ENCODE results near the gene SPOCK1. TPM values are rescaled to one million over a fixed set of nuclear protein-coding genes. Genes with fewer than 3 reads are reported as not detected.

The SPOCK1 gene
- total and polyA plus RNA-seq, 12 donors, result 13.7 to 70.3 (median 28.6) TPM

GRCh38 chr5:137113161-137113560 is 386.0 kb downstream of the SPOCK1 start:
- H3K4me3 ChIP-seq, result no peak overlapping the region
- 83 to 85% methylated on average over 7 of the region's 7 CpGs for WGBS, 2 donors
- H3K27me3 ChIP-seq, result no peaks in the 10 kb centered on the region
- H3K36me3 ChIP-seq, result no peaks in the 10 kb centered on the region
- DNase-seq (no peak), ATAC-seq (no peak)
- no peak overlapping the region for H3K27ac ChIP-seq
- TF ChIP-seq CTCF (IDR thresholded peaks at IDR 0.05), result no peak
- H3K4me1 ChIP-seq, result no peaks in the 10 kb centered on the region
- intact Hi-C loops (cut with DNase I), result no loop called here
- H3K9me3 ChIP-seq, result no peaks in the 10 kb centered on the region

- Histone ChIP-seq H3K9me3 (no peaks in the 10 kb centered on the region), H3K4me3 (no peak overlapping the region)
- no peak for ATAC-seq
Observed at GRCh38 chr5:137105351-137106035, 393.6 kb downstream of the SPOCK1 start.

GRCh38 chr5:137101544-137101943 is 397.6 kb downstream of the SPOCK1 start:
- no peaks in the 10 kb centered on the region for H3K27me3 ChIP-seq
- DNase-seq, result no peak

More at GRCh38 chr5:137105351-137106035, 393.6 kb downstream of the SPOCK1 start:
- TF ChIP-seq CTCF (IDR thresholded peaks at IDR 0.05), result no peak
- no peaks in the 10 kb centered on the region for H3K36me3 ChIP-seq
- 84 to 88% methylated on average over 11 of the region's 11 CpGs for WGBS, 2 donors
- intact Hi-C loops (cut with DNase I), result no loop called here
- no peaks in the 10 kb centered on the region for H3K27me3 ChIP-seq
- DNase-seq, result no peak
- peaks cover 0 to 12% (median 0%) of the 10 kb centered on the region in 9 donors for H3K4me1 ChIP-seq
- no peak overlapping the region for H3K27ac ChIP-seq

GRCh38 chr5:137099651-137100050 is 399.5 kb downstream of the SPOCK1 start:
- intact Hi-C loops (cut with DNase I), result no loop called here
- DNase-seq (no peak), ATAC-seq (no peak)
- H3K4me1 ChIP-seq, result peaks cover 0 to 10% (median 0%) of the 10 kb centered on the region in 9 donors
- no peak for TF ChIP-seq CTCF (IDR thresholded peaks at IDR 0.05)
- no peaks in the 10 kb centered on the region for H3K27me3 ChIP-seq
- H3K36me3 ChIP-seq, result no peaks in the 10 kb centered on the region
- no peaks in the 10 kb centered on the region for H3K9me3 ChIP-seq
- H3K4me3 ChIP-seq, result no peak overlapping the region
- WGBS, 2 donors, result 80 to 88% methylated on average over 3 of the region's 3 CpGs
- no peak overlapping the region for H3K27ac ChIP-seq

More at GRCh38 chr5:137101544-137101943, 397.6 kb downstream of the SPOCK1 start:
- no peak for TF ChIP-seq CTCF (IDR thresholded peaks at IDR 0.05)
- Histone ChIP-seq H3K27ac (peak overlapping the region in 2 of 10 donors; percentile 49 to 60), H3K36me3 (no peaks in the 10 kb centered on the region), H3K4me3 (no peak overlapping the region), H3K4me1 (peaks cover 0 to 12% (median 0%) of the 10 kb centered on the region in 9 donors), H3K9me3 (no peaks in the 10 kb centered on the region)
- 45 to 56% methylated on average over 2 of the region's 2 CpGs for WGBS, 2 donors
- intact Hi-C loops (cut with DNase I), result no loop called here
- ATAC-seq, result peak in 6 of 8 donors; percentile 33 to 53 (median 52)
